A673 (cell line): ENCODE measurements around the gene HABP2.

Experiments used
- CTCF ChIP-seq: fragments of 300-800, 200-600 bp; sonication (generic); conservative IDR thresholded peaks from 2 replicates; pipeline ENCODE4 v1.5.1; 2017; ENCODE audit warnings: low read depth, mild to moderate bottlenecking, antibody characterized with exemption, low read length, moderate library complexity, mixed read lengths
- EZH2 ChIP-seq: fragments of 200-600 bp; sonication (generic); IDR thresholded peaks from 2 replicates; pipeline ENCODE4 v1.6.1; 2017; ENCODE audit warnings: borderline replicate concordance, low read depth, mild to moderate bottlenecking, mixed read lengths, antibody characterized with exemption, low read length; ENCODE audit not compliant: poor library complexity, severe bottlenecking

DNA sequence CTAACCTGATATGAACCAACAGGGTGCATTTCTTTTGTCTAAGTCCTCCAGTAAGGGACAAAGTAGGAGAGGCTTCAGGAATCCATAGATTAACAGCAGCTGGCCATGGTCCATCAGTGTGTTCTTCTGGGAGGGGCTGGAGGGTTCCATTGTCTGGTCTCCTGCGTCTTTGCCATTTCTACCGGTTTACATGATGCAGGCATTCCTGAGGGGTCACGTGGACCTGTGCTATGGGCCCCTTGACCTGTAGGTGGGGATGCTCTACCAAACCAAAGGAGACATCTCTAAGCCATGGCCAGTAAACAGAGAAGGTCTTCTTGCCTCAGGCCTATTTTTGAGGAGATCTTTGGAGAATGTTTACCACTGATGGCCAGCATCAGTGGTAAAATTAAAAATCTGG is 28.7 kb upstream of the HABP2 start:
- TF ChIP-seq CTCF (no peak), EZH2 (no peak)
